ENCODE measurements around the gene AGPS. TPM values are rescaled to one million over a fixed set of nuclear protein-coding genes. Genes with fewer than 3 reads are reported as not detected.

AGPS gene
- total RNA-seq, 2 experiments from 2014 or later: 58.7 to 67.3 TPM

DNA sequence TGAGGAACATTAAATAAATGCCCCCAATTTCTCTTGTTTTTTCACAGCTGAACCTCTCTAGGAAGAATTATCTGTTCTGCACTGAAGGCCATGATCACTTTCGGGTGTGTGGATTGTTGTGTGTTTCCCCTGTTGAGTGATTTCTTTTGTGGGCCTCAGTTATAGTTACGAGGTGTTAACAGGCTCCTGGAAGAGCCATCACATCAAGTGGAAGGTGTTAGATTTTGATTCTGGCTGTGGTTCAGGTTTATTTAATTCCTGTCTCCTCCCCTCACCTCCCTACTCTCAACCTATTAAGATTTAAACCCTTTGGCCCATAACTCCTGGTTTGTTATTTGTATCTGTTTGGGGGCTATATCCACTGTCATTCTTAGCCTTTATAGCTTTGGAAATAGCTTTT is 182.8 kb downstream of the AGPS start:
- intact Hi-C loops (cut with DNase I, micrococcal nuclease): no loop called here
- H3K4me3 Mint-ChIP-seq: no peak overlapping the region
- no peaks in the 10 kb centered on the region for H3K27me3 Mint-ChIP-seq
- no peaks in the 10 kb centered on the region for H3K4me1 Mint-ChIP-seq
- H3K36me3 Mint-ChIP-seq (ENCODE audit: low read depth): no peaks in the 10 kb centered on the region
- no peaks in the 10 kb centered on the region for H3K9me3 Mint-ChIP-seq (ENCODE audit: low read depth)
- no peak for ATAC-seq
- ChIA-PET POLR2A (no interaction called here), CTCF (no interaction called here)
- no peak overlapping the region for H3K27ac Mint-ChIP-seq
- DNase-seq: no peak

- ATAC-seq (no peak), DNase-seq (no peak)
- Mint-ChIP-seq H3K36me3 (ENCODE audit: low read depth) (no peaks in the 10 kb centered on the region), H3K9me3 (ENCODE audit: low read depth) (no peaks in the 10 kb centered on the region), H3K4me1 (no peaks in the 10 kb centered on the region), H3K4me3 (no peak overlapping the region), H3K27me3 (no peaks in the 10 kb centered on the region), H3K27ac (no peak overlapping the region)
- POLR2A ChIA-PET: no interaction called here
- CTCF ChIA-PET: no interaction called here
- intact Hi-C loops (cut with DNase I, micrococcal nuclease): no loop called here
These were observed 184.5 kb downstream of the AGPS start for GRCh38 chr2:177577075-177577474.

DNA sequence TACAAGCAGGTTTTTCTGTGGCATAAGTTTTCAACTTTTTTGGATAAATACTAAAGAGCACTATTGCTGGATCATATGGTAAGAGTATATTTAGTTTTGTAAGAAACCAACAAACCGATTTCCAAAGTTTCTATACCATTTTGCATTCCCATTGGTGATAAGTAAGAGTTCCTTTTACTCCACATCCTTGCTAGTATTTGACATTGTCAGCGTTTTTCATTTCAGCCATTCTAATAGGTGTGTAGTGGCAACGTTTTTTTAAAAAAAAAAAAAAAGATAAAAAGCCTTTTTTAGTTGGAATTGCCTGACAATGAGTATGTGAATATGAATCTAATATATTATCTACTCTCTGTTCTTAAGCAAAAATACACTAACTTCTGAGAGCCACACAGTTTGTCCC is 185.9 kb downstream of the AGPS start:
- CTCF ChIA-PET: interaction anchor here (1.2 to 1.4 kb wide), 2 partner anchors 16 to 26 kb away, joined by 3 read pairs; no protein-coding TSS in a partner anchor
- ATAC-seq: no peak
- Mint-ChIP-seq H3K9me3 (ENCODE audit: low read depth) (no peaks in the 10 kb centered on the region), H3K4me3 (no peak overlapping the region), H3K4me1 (no peaks in the 10 kb centered on the region), H3K27me3 (no peaks in the 10 kb centered on the region), H3K36me3 (ENCODE audit: low read depth) (no peaks in the 10 kb centered on the region), H3K27ac (no peak overlapping the region)
- DNase-seq: no peak
- intact Hi-C loops (cut with DNase I, micrococcal nuclease): no loop called here
- POLR2A ChIA-PET: no interaction called here

GRCh38 chr2:177579486-177580036 is 187.0 kb downstream of the AGPS start:
- no peak for DNase-seq
- H3K4me1 Mint-ChIP-seq: no peaks in the 10 kb centered on the region
- ChIA-PET CTCF (interaction anchor here (1.2 to 1.4 kb wide), 2 partner anchors 15 to 25 kb away, joined by 3 read pairs; no protein-coding TSS in a partner anchor), POLR2A (no interaction called here)
- H3K9me3 Mint-ChIP-seq (ENCODE audit: low read depth): no peaks in the 10 kb centered on the region
- H3K4me3 Mint-ChIP-seq: no peak overlapping the region
- no peak overlapping the region for H3K27ac Mint-ChIP-seq
- no peak for ATAC-seq
- no peaks in the 10 kb centered on the region for H3K27me3 Mint-ChIP-seq
- intact Hi-C loops (cut with DNase I, micrococcal nuclease): no loop called here
- H3K36me3 Mint-ChIP-seq (ENCODE audit: low read depth): no peaks in the 10 kb centered on the region

GRCh38 chr2:177582000-177582399 is 189.4 kb downstream of the AGPS start:
- Mint-ChIP-seq H3K27me3 (no peaks in the 10 kb centered on the region), H3K36me3 (ENCODE audit: low read depth) (no peaks in the 10 kb centered on the region), H3K27ac (no peak overlapping the region), H3K9me3 (ENCODE audit: low read depth) (no peaks in the 10 kb centered on the region), H3K4me3 (no peak overlapping the region), H3K4me1 (no peaks in the 10 kb centered on the region)
- no peak for ATAC-seq
- CTCF ChIA-PET: no interaction called here
- DNase-seq: no peak
- intact Hi-C loops (cut with DNase I, micrococcal nuclease): no loop called here
- POLR2A ChIA-PET: no interaction called here

GRCh38 chr2:177584030-177584692 is 191.6 kb downstream of the AGPS start:
- POLR2A ChIA-PET: no interaction called here
- Mint-ChIP-seq H3K9me3 (ENCODE audit: low read depth) (no peaks in the 10 kb centered on the region), H3K4me3 (no peak overlapping the region), H3K4me1 (no peaks in the 10 kb centered on the region), H3K36me3 (ENCODE audit: low read depth) (no peaks in the 10 kb centered on the region), H3K27me3 (no peaks in the 10 kb centered on the region), H3K27ac (no peak overlapping the region)
- peak; percentile 6 for DNase-seq
- no peak for ATAC-seq
- CTCF ChIA-PET: interaction anchor here (1.1 kb wide), 1 partner anchor 20 kb away, joined by 4 read pairs; no protein-coding TSS in a partner anchor
- intact Hi-C loops (cut with DNase I, micrococcal nuclease): no loop called here

GRCh38 chr2:177585234-177585863 is 192.8 kb downstream of the AGPS start:
- POLR2A ChIA-PET: no interaction called here

DNA sequence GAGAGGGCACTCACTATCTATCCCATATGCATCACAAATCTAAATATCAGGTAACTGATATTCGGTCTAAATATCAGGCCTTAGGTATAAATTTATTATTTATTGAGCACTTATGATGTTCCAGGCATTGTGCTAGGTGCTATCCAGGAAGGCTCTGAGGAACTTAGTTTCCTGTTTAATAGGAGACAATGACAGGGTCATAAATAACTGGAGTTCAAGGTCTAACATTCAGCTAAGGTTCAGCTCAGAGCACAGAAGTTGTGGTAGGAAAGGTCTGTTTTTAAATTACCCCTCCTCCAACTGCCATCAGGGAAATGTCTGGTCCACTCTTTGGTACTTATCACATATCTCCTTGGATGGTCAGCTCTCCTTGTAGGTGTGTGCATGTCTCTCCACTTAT is 193.6 kb downstream of the AGPS start:
- ATAC-seq (no peak), DNase-seq (no peak)
- intact Hi-C loops (cut with DNase I, micrococcal nuclease): no loop called here
- no peaks in the 10 kb centered on the region for H3K4me1 Mint-ChIP-seq
- H3K27ac Mint-ChIP-seq: no peak overlapping the region
- H3K9me3 Mint-ChIP-seq (ENCODE audit: low read depth): no peaks in the 10 kb centered on the region
- ChIA-PET POLR2A (no interaction called here), CTCF (interaction anchor here (0.8 to 1.1 kb wide), 2 partner anchors 18 kb away, joined by 3 read pairs; no protein-coding TSS in a partner anchor)
- no peaks in the 10 kb centered on the region for H3K36me3 Mint-ChIP-seq (ENCODE audit: low read depth)
- no peak overlapping the region for H3K4me3 Mint-ChIP-seq
- no peaks in the 10 kb centered on the region for H3K27me3 Mint-ChIP-seq

More at GRCh38 chr2:177585234-177585863, 192.8 kb downstream of the AGPS start:
- Mint-ChIP-seq H3K36me3 (ENCODE audit: low read depth) (no peaks in the 10 kb centered on the region), H3K27ac (no peak overlapping the region), H3K4me3 (no peak overlapping the region), H3K9me3 (ENCODE audit: low read depth) (no peaks in the 10 kb centered on the region), H3K4me1 (no peaks in the 10 kb centered on the region), H3K27me3 (no peaks in the 10 kb centered on the region)
- ATAC-seq (no peak), DNase-seq (no peak)
- CTCF ChIA-PET: interaction anchor here (0.8 to 1.1 kb wide), 3 partner anchors 17 to 19 kb away, joined by 3 to 4 read pairs (median 3); no protein-coding TSS in a partner anchor
- intact Hi-C loops (cut with DNase I, micrococcal nuclease): no loop called here

DNA sequence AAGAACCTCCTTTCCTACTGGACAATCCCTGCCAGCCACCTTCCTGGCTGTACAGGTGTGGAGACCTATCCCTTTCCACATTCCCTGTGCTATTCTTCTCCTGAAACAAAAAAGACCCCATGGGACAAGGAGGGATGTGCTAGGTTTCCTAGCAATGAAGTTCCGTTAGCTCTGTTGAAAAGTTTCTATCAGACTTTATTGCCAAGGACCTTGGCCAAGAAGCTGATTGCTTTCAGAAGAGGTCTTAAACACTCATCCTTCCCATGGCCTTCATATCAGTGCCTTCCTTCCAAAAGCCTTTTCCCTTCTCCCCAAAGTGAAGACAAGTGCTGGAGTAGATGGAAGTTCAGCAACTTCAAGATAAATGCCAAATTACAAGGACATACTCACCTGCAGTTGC is 194.8 kb downstream of the AGPS start:
- no peaks in the 10 kb centered on the region for H3K27me3 Mint-ChIP-seq
- no peak overlapping the region for H3K27ac Mint-ChIP-seq
- H3K4me1 Mint-ChIP-seq: no peaks in the 10 kb centered on the region
- DNase-seq (no peak), ATAC-seq (no peak)
- H3K36me3 Mint-ChIP-seq (ENCODE audit: low read depth): no peaks in the 10 kb centered on the region
- H3K4me3 Mint-ChIP-seq: no peak overlapping the region
- CTCF ChIA-PET: no interaction called here
- POLR2A ChIA-PET: no interaction called here
- no peaks in the 10 kb centered on the region for H3K9me3 Mint-ChIP-seq (ENCODE audit: low read depth)
- intact Hi-C loops (cut with DNase I, micrococcal nuclease): no loop called here

DNA sequence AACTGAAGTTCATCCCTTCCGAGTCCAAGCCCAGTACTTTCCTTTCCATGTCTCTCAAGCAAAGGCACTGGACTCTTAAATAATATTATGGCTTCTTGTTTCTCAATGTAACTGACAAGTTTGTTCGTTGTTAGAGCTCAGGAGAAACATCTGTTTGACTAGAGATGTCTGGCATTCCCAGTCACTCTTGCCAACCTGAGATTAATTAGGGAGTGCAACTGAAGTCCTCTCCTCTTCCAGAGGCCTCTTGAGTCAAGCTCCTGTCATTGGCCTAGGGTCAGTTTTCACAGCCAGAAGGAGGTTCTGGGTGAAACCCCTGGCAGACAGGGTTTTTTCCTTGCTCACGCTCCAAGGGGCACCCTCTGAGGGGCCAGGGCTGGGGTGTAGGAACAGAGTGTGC is 196.1 kb downstream of the AGPS start:
- no peaks in the 10 kb centered on the region for H3K27me3 Mint-ChIP-seq
- ATAC-seq (no peak), DNase-seq (no peak)
- no peaks in the 10 kb centered on the region for H3K4me1 Mint-ChIP-seq
- H3K9me3 Mint-ChIP-seq (ENCODE audit: low read depth): no peaks in the 10 kb centered on the region
- POLR2A ChIA-PET: no interaction called here
- no peak overlapping the region for H3K27ac Mint-ChIP-seq
- CTCF ChIA-PET: interaction anchor here (0.7 kb wide), 1 partner anchor 151 kb away, joined by 3 read pairs; no protein-coding TSS in a partner anchor
- no peaks in the 10 kb centered on the region for H3K36me3 Mint-ChIP-seq (ENCODE audit: low read depth)
- intact Hi-C loops (cut with DNase I, micrococcal nuclease): no loop called here
- no peak overlapping the region for H3K4me3 Mint-ChIP-seq

DNA sequence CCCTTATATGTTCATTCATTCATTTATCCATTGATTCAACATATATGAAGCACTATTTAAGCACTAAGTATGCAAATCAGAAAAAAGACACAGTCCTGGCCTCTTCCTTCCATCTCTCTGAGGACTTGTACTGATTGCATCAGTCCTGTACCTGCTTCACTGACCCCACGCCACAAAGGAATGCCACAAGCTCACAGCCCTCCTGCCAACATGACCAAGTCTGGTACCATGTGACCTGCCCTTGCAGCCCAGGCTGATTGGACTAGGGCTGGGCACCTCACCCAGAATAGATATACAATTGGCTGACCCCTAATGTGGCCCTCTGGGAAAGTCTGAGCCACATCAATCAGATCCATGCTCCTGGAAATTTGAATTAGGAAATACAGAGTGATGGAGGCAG is 196.6 kb downstream of the AGPS start:
- intact Hi-C loops (cut with DNase I, micrococcal nuclease): no loop called here
- DNase-seq (no peak), ATAC-seq (no peak)
- POLR2A ChIA-PET: no interaction called here
- H3K4me1 Mint-ChIP-seq: no peaks in the 10 kb centered on the region
- no peak overlapping the region for H3K27ac Mint-ChIP-seq
- no peaks in the 10 kb centered on the region for H3K27me3 Mint-ChIP-seq
- no peak overlapping the region for H3K4me3 Mint-ChIP-seq
- H3K36me3 Mint-ChIP-seq (ENCODE audit: low read depth): no peaks in the 10 kb centered on the region
- no peaks in the 10 kb centered on the region for H3K9me3 Mint-ChIP-seq (ENCODE audit: low read depth)
- CTCF ChIA-PET: interaction anchor here (0.7 kb wide), 1 partner anchor 152 kb away, joined by 3 read pairs; no protein-coding TSS in a partner anchor

GRCh38 chr2:177592397-177592796 is 199.8 kb downstream of the AGPS start:
- Mint-ChIP-seq H3K4me1 (no peaks in the 10 kb centered on the region), H3K27ac (no peak overlapping the region), H3K27me3 (no peaks in the 10 kb centered on the region), H3K9me3 (ENCODE audit: low read depth) (no peaks in the 10 kb centered on the region), H3K4me3 (no peak overlapping the region), H3K36me3 (ENCODE audit: low read depth) (no peaks in the 10 kb centered on the region)
- intact Hi-C loops (cut with DNase I, micrococcal nuclease): no loop called here
- CTCF ChIA-PET: interaction anchor here (1.5 kb wide), 1 partner anchor 61 kb away, joined by 3 read pairs; no protein-coding TSS in a partner anchor
- DNase-seq (no peak), ATAC-seq (no peak)
- POLR2A ChIA-PET: no interaction called here

Measured in activated CD4-positive, alpha-beta T cell treated with anti-CD3 and anti-CD28 coated beads for 36 hours (primary cell).